VCaP (cell line): Measurements from ENCODE around the gene FEZ2.

Experiments used
- H3K27ac ChIP-seq: fragments of 450-650 bp; 2 replicates; pipeline ENCODE4 v1.5.1; 2017
- CTCF ChIP-seq: fragments of 450-650 bp; conservative IDR thresholded peaks from 2 replicates; pipeline ENCODE4 v1.5.1; 2017; ENCODE audit warnings: mild to moderate bottlenecking, moderate library complexity

Gene FEZ2

GRCh38 chr2:36520431-36520830 is 77.5 kb downstream of the FEZ2 start:
- TF ChIP-seq CTCF = no peak
- no peak overlapping the region for H3K27ac ChIP-seq

- TF ChIP-seq CTCF = no peak
- H3K27ac ChIP-seq = no peak overlapping the region
These were observed 81.7 kb downstream of the FEZ2 start for GRCh38 chr2:36516136-36516870.

- no peak overlapping the region for H3K27ac ChIP-seq
- no peak for TF ChIP-seq CTCF
These were observed 82.4 kb downstream of the FEZ2 start for GRCh38 chr2:36515538-36515937.

GRCh38 chr2:36513661-36514060 is 84.3 kb downstream of the FEZ2 start:
- no peak for TF ChIP-seq CTCF
- H3K27ac ChIP-seq = no peak overlapping the region

- H3K27ac ChIP-seq = no peak overlapping the region
- no peak for TF ChIP-seq CTCF
These were observed 85.3 kb downstream of the FEZ2 start for GRCh38 chr2:36512705-36513104.

- no peak for TF ChIP-seq CTCF
- H3K27ac ChIP-seq = no peak overlapping the region
These were observed 85.9 kb downstream of the FEZ2 start for GRCh38 chr2:36511858-36512603.

GRCh38 chr2:36509075-36509474 is 88.9 kb downstream of the FEZ2 start:
- H3K27ac ChIP-seq = no peak overlapping the region
- TF ChIP-seq CTCF = no peak
